Chondrocyte (in vitro differentiated cells): ENCODE measurements around the gene C11orf65. TPM values are rescaled to one million over a fixed set of nuclear protein-coding genes. Genes with fewer than 3 reads are reported as not detected.
"Not testable (repeated sequence)": the region's sequence is repeated elsewhere in the genome, so short reads cannot be mapped to it uniquely, and the experiment has no call there.

Experiments
- DNase-seq: peaks from one replicate; pipeline ENCODE4 v3.0.0; 2021; ENCODE audit warnings: mixed read lengths, low spot score
- H3K27ac Mint-ChIP-seq: one replicate; pipeline ENCODE4 v1.8.0; 2021; ENCODE audit warnings: mild to moderate bottlenecking, moderate library complexity, mixed read lengths; ENCODE audit not compliant: unreplicated experiment
- H3K27me3 Mint-ChIP-seq: 2 replicates; pipeline ENCODE4 v1.8.0; 2021; ENCODE audit warnings: low read depth, mixed read lengths
- H3K36me3 Mint-ChIP-seq: 2 replicates; pipeline ENCODE4 v1.8.0; 2021; ENCODE audit warnings: low read depth, mixed read lengths
- H3K4me1 Mint-ChIP-seq: 2 replicates; pipeline ENCODE4 v1.8.0; 2021; ENCODE audit warnings: low read depth, mild to moderate bottlenecking, mixed read lengths
- H3K4me3 Mint-ChIP-seq: one replicate; pipeline ENCODE4 v1.8.0; 2021; ENCODE audit warnings: mild to moderate bottlenecking, moderate library complexity, mixed read lengths; ENCODE audit not compliant: unreplicated experiment
- H3K9me3 Mint-ChIP-seq: 2 replicates; pipeline ENCODE4 v1.8.0; 2021; ENCODE audit warnings: low read depth, mixed read lengths
- CTCF ChIP-seq: fragments of 200-600 bp; sonication (generic); IDR thresholded peaks from 2 replicates; pipeline ENCODE4 v1.5.0; 2021; ENCODE audit warnings: antibody characterized with exemption, mild to moderate bottlenecking, moderate library complexity
- total RNA-seq: library from RNA; stranded (reverse); gene quantifications from 3 replicates; pipeline ENCODE4 v1.2.1, GENCODE V29; 2021

The C11orf65 gene
- total RNA-seq, 1 donor from 2014 or later = not detected

DNA sequence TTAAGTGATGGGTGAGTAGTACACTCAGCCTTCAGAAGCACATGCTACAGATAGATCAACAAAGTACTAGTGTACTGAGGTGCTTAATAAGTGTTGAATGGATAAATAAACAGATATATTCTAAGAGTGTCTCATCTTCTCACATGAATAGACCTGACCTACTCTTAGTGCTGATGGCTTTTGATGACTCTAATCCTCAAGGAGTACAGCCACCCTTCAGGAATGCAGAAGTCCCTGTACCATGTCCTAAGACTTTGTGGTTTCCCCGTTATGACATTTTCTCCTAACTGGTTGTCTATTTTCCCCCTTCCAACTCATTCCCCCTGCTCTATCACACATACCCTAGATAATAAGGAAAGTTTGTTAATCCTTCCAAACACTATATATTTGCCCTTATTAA, 61.6 kb downstream of the C11orf65 start:
- Mint-ChIP-seq H3K27me3 (no peaks in the 10 kb centered on the region), H3K9me3 (no peaks in the 10 kb centered on the region), H3K4me1 (no peaks in the 10 kb centered on the region), H3K4me3 (no peak overlapping the region), H3K36me3 (no peaks in the 10 kb centered on the region), H3K27ac (no peak overlapping the region)
- no peak for TF ChIP-seq CTCF
- no peak for DNase-seq

- Mint-ChIP-seq H3K9me3 (no peaks in the 10 kb centered on the region), H3K36me3 (no peaks in the 10 kb centered on the region), H3K27ac (no peak overlapping the region), H3K4me3 (no peak overlapping the region), H3K4me1 (no peaks in the 10 kb centered on the region), H3K27me3 (no peaks in the 10 kb centered on the region)
- no peak for TF ChIP-seq CTCF
- DNase-seq = no peak
These were observed 64.3 kb downstream of the C11orf65 start for GRCh38 chr11:108403052-108403451.

DNA sequence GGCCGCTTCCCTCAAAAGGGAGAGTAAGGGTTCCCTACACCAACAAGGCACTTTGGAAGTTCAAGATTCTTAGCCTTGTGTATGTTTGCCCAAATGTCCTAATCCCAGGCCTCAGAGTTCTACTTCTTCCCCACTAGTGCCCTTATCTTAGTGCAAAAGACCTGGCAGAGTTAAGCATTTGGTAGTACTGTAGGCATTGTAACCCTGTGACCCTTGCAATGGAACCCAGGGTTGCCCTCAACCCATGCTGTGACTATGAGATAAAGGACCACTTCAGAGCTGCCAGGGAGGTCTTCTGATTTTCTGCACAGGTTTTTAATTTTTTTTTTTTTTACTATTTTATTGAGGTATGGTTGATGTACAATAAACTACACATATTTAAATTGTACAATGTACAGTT, 65.1 kb downstream of the C11orf65 start:
- Mint-ChIP-seq H3K27ac (no peak overlapping the region), H3K36me3 (no peaks in the 10 kb centered on the region), H3K4me3 (no peak overlapping the region), H3K9me3 (no peaks in the 10 kb centered on the region), H3K27me3 (no peaks in the 10 kb centered on the region), H3K4me1 (no peaks in the 10 kb centered on the region)
- no peak for DNase-seq
- TF ChIP-seq CTCF = no peak

DNA sequence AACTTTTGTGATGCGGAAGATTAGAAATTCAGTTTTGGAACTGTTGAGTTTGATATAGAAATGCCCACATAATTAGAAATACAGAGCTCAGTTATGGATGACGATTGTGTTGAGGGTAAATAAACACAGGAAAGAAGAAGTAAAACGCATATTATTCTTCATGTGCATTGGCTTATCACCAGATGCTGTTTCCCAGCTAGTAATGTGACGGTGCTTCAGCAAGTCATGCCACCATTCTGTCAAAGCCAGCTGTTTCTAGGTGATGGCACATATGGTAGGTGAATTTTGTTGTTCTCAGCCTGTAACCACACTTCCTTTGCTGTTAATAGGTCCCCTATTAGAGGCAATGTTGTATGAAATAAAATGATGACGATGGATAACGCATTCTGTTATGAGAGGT, 68.9 kb downstream of the C11orf65 start:
- Mint-ChIP-seq H3K36me3 (no peaks in the 10 kb centered on the region), H3K4me3 (no peak overlapping the region), H3K27ac (no peak overlapping the region), H3K4me1 (no peaks in the 10 kb centered on the region), H3K27me3 (no peaks in the 10 kb centered on the region), H3K9me3 (no peaks in the 10 kb centered on the region)
- no peak for TF ChIP-seq CTCF
- DNase-seq = no peak

DNA sequence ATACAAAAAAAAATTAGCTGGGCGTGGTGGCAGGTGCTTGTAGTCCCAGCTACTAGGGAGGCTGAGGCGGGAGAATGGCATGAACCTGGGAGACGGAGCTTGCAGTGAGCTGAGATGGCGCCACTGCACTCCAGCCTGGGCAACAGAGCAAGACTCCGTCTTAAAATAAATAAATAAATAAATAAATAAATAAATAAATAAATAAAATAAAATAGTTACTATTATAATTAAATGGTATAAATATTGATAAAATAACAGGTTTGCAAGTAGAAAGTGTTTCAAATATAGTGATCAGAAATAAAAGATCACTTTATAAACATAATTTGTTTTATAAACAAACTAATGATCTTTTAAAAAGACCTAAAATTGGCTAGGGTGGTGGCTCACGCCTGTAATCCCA, 70.7 kb downstream of the C11orf65 start:
- H3K27me3 Mint-ChIP-seq, H3K4me3 Mint-ChIP-seq, H3K27ac Mint-ChIP-seq, H3K9me3 Mint-ChIP-seq, H3K4me1 Mint-ChIP-seq, H3K36me3 Mint-ChIP-seq, DNase-seq: not testable (repeated sequence)

GRCh38 chr11:108394744-108395284, 72.5 kb downstream of the C11orf65 start:
- Mint-ChIP-seq H3K27ac (no peak overlapping the region), H3K27me3 (no peaks in the 10 kb centered on the region), H3K9me3 (no peaks in the 10 kb centered on the region), H3K4me3 (no peak overlapping the region), H3K4me1 (no peaks in the 10 kb centered on the region), H3K36me3 (no peaks in the 10 kb centered on the region)
- TF ChIP-seq CTCF = no peak
- DNase-seq = no peak
